Neuronal stem cell (in vitro differentiated cells): Measurements from ENCODE around the gene SLC12A6.

Experiments
- DNase-seq: peaks from one replicate; pipeline ENCODE4 v3.0.0-alpha.2; 2013; ENCODE audit warnings: low spot score
- H2AFZ ChIP-seq: one replicate; pipeline ENCODE4 v1.6.1; 2013; ENCODE audit warnings: mild to moderate bottlenecking, low read length, inconsistent platforms
- H2AK5ac ChIP-seq: 2 replicates; pipeline ENCODE4 v1.6.1; 2013; ENCODE audit warnings: low read depth, mild to moderate bottlenecking, inconsistent platforms, low read length, moderate library complexity, mixed read lengths
- H2BK120ac ChIP-seq: 2 replicates; pipeline ENCODE4 v1.6.1; 2013; ENCODE audit warnings: low read depth, mild to moderate bottlenecking, inconsistent platforms, low read length, moderate library complexity, mixed read lengths
- H2BK12ac ChIP-seq: one replicate; pipeline ENCODE4 v1.6.1; 2013; ENCODE audit warnings: low read length, inconsistent platforms
- H2BK15ac ChIP-seq: 2 replicates; pipeline ENCODE4 v1.6.1; 2013; ENCODE audit warnings: mild to moderate bottlenecking, low read length, inconsistent platforms, mixed read lengths
- H2BK5ac ChIP-seq: one replicate; pipeline ENCODE4 v1.6.1; 2013; ENCODE audit warnings: inconsistent platforms, mild to moderate bottlenecking, low read length, moderate library complexity
- H3K14ac ChIP-seq: one replicate; pipeline ENCODE4 v1.6.1; 2013; ENCODE audit warnings: low read length, inconsistent platforms
- H3K18ac ChIP-seq: 2 replicates; pipeline ENCODE4 v1.6.1; 2013; ENCODE audit warnings: low read length, inconsistent platforms
- H3K23ac ChIP-seq: 2 replicates; pipeline ENCODE4 v1.6.1; 2013; ENCODE audit warnings: low read depth, mild to moderate bottlenecking, mixed read lengths, low read length, inconsistent platforms; ENCODE audit not compliant: poor library complexity
- H3K27ac ChIP-seq: replicated peaks from 3 replicates; pipeline ENCODE4 v1.5.1; 2013; ENCODE audit warnings: low read length, inconsistent platforms
- H3K27me3 ChIP-seq, 3 experiments: 2 replicates each; pipeline ENCODE4 v1.6.1; 2013; ENCODE audit warnings: low read length in 3 of 3, mild to moderate bottlenecking in 2 of 3, inconsistent platforms in 1 of 3, low read depth in 1 of 3, mixed read lengths in 1 of 3, moderate library complexity in 1 of 3; ENCODE audit not compliant: control insufficient read depth in 3 of 3, insufficient read depth in 3 of 3
- H3K36me3 ChIP-seq, 2 donors: replicated peaks in 1 of 2; 2 replicates each; pipeline ENCODE4 v1.6.1; 2013; ENCODE audit warnings: low read length in 2 of 2; ENCODE audit not compliant: control insufficient read depth in 2 of 2, insufficient read depth in 2 of 2
- H3K4ac ChIP-seq: 2 replicates; pipeline ENCODE4 v1.6.1; 2013; ENCODE audit warnings: inconsistent platforms, mild to moderate bottlenecking, low read length, moderate library complexity
- H3K4me1 ChIP-seq, 2 donors: 1 replicate in 1 of 2; 2 replicates in 1 of 2; pipeline ENCODE4 v1.6.1; 2013; ENCODE audit warnings: low read length in 2 of 2, low read depth in 1 of 2; ENCODE audit not compliant: control insufficient read depth in 2 of 2, insufficient read depth in 1 of 2
- H3K4me2 ChIP-seq: one replicate; pipeline ENCODE4 v1.6.1; 2013; ENCODE audit warnings: mild to moderate bottlenecking, low read length, inconsistent platforms; ENCODE audit not compliant: insufficient read depth, poor library complexity, severe bottlenecking
- H3K4me3 ChIP-seq, 2 donors: 2 replicates each; pipeline ENCODE4 v1.5.1; 2013; ENCODE audit warnings: low read length in 2 of 2, mild to moderate bottlenecking in 2 of 2, inconsistent platforms in 1 of 2, moderate library complexity in 1 of 2
- H3K79me1 ChIP-seq: one replicate; pipeline ENCODE4 v1.6.1; 2013; ENCODE audit warnings: low read depth, mild to moderate bottlenecking, inconsistent platforms, low read length, moderate library complexity
- H3K9ac ChIP-seq: one replicate; pipeline ENCODE4 v1.6.1; 2013; ENCODE audit warnings: mild to moderate bottlenecking, low read depth, low read length, inconsistent platforms; ENCODE audit not compliant: poor library complexity
- H3K9me3 ChIP-seq, 2 donors: replicated peaks in 1 of 2; 2 replicates each; pipeline versions ENCODE3 to v1.6.1; 2013; ENCODE audit warnings: low read length in 2 of 2, mild to moderate bottlenecking in 2 of 2, inconsistent platforms in 1 of 2, low read depth in 1 of 2, mixed read lengths in 1 of 2, moderate library complexity in 1 of 2; ENCODE audit not compliant: control insufficient read depth in 2 of 2, insufficient read depth in 1 of 2
- H4K8ac ChIP-seq: one replicate; pipeline ENCODE4 v1.6.1; 2013; ENCODE audit warnings: low read depth, mild to moderate bottlenecking, inconsistent platforms, low read length, moderate library complexity
- H4K91ac ChIP-seq: one replicate; pipeline ENCODE4 v1.6.1; 2013; ENCODE audit warnings: low read length, low read depth, mild to moderate bottlenecking, inconsistent platforms; ENCODE audit not compliant: poor library complexity
- WGBS, 2 donors: extraction: QIAGEN DNeasy Blood & Tissue Kit; methylation state at CpG; one replicate each; pipeline ENCODE4 v1.1.7; 2013; ENCODE audit warnings: missing lambda C conversion rate in 2 of 2, mixed read lengths in 1 of 2; ENCODE audit not compliant: insufficient read length in 2 of 2, insufficient replicate concordance in 1 of 2; ENCODE audit errors: extremely low coverage in 2 of 2; 5-methylcytosine and 5-hydroxymethylcytosine counted together

SLC12A6 gene

DNA sequence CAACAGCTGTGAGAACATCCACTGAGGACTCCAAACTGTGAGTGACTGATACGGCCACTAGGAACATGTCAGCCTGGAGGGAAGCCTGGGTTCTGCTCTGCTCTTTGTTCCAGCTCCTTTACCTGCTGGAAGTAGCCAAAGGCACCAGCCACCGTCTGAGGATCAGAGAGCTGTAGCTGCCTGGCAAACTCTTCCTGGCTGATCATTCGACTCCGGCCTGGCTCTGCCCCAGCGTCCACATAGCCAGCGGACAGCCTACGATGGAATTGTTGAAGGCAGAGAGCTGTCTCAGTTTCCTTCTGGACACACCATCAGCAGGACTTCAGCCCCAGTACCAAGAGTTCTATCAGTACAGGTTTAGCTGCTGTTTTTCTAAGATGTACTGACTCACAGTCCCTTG, 23.7 kb upstream of the SLC12A6 start:
- Histone ChIP-seq H2BK120ac (no peak overlapping the region), H3K4me3 (no peak overlapping the region), H3K4me2 (no peak overlapping the region), H3K4me1 (peaks cover 6 to 8% of the 10 kb centered on the region in 2 donors), H3K9ac (no peak overlapping the region), H3K27ac (no peak overlapping the region), H4K8ac (no peak overlapping the region), H2BK5ac (no peak overlapping the region), H4K91ac (no peak overlapping the region), H3K9me3 (peaks cover 0 to 1% of the 10 kb centered on the region in 2 donors), H2BK12ac (peak overlapping the region; percentile 34), H2AK5ac (no peak overlapping the region), H3K18ac (no peak overlapping the region), H3K27me3 (no peaks in the 10 kb centered on the region), H3K4ac (no peak overlapping the region), H2BK15ac (no peak overlapping the region), H2AFZ (no peak overlapping the region), H3K36me3 (peaks cover 39 to 72% of the 10 kb centered on the region in 2 donors), H3K14ac (no peak overlapping the region), H3K23ac (no peak overlapping the region), H3K79me1 (peaks cover 4% of the 10 kb centered on the region)
- no CpG with 5 or more reads among the region's 7 CpGs for WGBS, 2 donors
- no peak for DNase-seq

DNA sequence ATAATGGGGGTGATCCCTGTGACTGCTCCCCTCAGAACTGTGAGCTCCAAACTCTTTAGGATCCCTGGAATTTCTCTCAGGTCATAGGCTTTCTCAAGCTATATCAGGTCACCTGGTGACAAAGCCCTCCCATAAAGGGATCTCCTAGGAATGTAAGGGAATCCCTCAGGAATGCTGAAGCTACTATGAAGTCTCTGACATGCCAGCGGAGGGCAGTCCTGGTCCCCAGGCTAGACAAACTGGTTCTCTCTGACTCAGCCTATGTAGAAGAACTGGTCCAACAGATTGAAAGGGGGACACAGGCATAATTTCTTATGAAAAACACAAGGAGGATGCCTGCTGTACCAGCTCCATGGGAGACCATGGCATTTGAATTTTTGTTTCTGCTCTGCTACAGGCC, 22.7 kb upstream of the SLC12A6 start:
- H3K27me3 ChIP-seq: no peaks in the 10 kb centered on the region
- H3K4me2 ChIP-seq: no peak overlapping the region
- H2AK5ac ChIP-seq: no peak overlapping the region
- H3K18ac ChIP-seq: no peak overlapping the region
- no peak overlapping the region for H3K14ac ChIP-seq
- H2AFZ ChIP-seq: no peak overlapping the region
- H2BK5ac ChIP-seq: no peak overlapping the region
- no peak overlapping the region for H3K9ac ChIP-seq
- no peak overlapping the region for H2BK120ac ChIP-seq
- no peak for DNase-seq
- no peak overlapping the region for H4K8ac ChIP-seq
- peaks cover 0 to 1% of the 10 kb centered on the region in 2 donors for H3K9me3 ChIP-seq
- H3K27ac ChIP-seq: no peak overlapping the region
- no peak overlapping the region for H3K23ac ChIP-seq
- peaks cover 46 to 77% of the 10 kb centered on the region in 2 donors for H3K36me3 ChIP-seq
- no peak overlapping the region for H3K4me3 ChIP-seq
- WGBS, 2 donors: no CpG with 5 or more reads among the region's 1 CpG
- no peak overlapping the region for H3K4ac ChIP-seq
- H3K79me1 ChIP-seq: peaks cover 2% of the 10 kb centered on the region
- no peak overlapping the region for H4K91ac ChIP-seq
- H2BK12ac ChIP-seq: no peak overlapping the region
- no peak overlapping the region for H2BK15ac ChIP-seq
- H3K4me1 ChIP-seq: no peaks in the 10 kb centered on the region

GRCh38 chr15:34359416-34359815, 21.8 kb upstream of the SLC12A6 start:
- Histone ChIP-seq H2AK5ac (no peak overlapping the region), H3K9ac (peak overlapping the region; percentile 50), H3K14ac (no peak overlapping the region), H2BK12ac (no peak overlapping the region), H2AFZ (no peak overlapping the region), H3K9me3 (no peaks in the 10 kb centered on the region), H3K4ac (no peak overlapping the region), H3K4me1 (no peaks in the 10 kb centered on the region), H2BK120ac (peak overlapping the region; percentile 52), H2BK5ac (no peak overlapping the region), H3K79me1 (no peaks in the 10 kb centered on the region), H4K91ac (no peak overlapping the region), H3K27me3 (no peaks in the 10 kb centered on the region), H3K4me2 (no peak overlapping the region), H3K4me3 (no peak overlapping the region), H3K27ac (no peak overlapping the region), H4K8ac (no peak overlapping the region), H3K36me3 (peaks cover 48 to 77% of the 10 kb centered on the region in 2 donors), H2BK15ac (no peak overlapping the region), H3K18ac (no peak overlapping the region), H3K23ac (peak overlapping the region; percentile 38)
- no peak for DNase-seq
- no CpG with 5 or more reads among the region's 3 CpGs for WGBS, 2 donors

- Histone ChIP-seq H3K4me3 (no peak overlapping the region), H4K8ac (no peak overlapping the region), H4K91ac (no peak overlapping the region), H3K27ac (no peak overlapping the region), H3K4me1 (no peaks in the 10 kb centered on the region), H2AFZ (no peak overlapping the region), H3K14ac (no peak overlapping the region), H3K27me3 (no peaks in the 10 kb centered on the region), H2BK12ac (no peak overlapping the region), H3K4me2 (no peak overlapping the region), H3K36me3 (peaks cover 48 to 75% of the 10 kb centered on the region in 2 donors), H3K79me1 (no peaks in the 10 kb centered on the region), H3K18ac (no peak overlapping the region), H3K4ac (no peak overlapping the region), H3K23ac (no peak overlapping the region), H2BK5ac (no peak overlapping the region), H2AK5ac (no peak overlapping the region), H2BK15ac (no peak overlapping the region), H2BK120ac (no peak overlapping the region), H3K9ac (no peak overlapping the region), H3K9me3 (no peaks in the 10 kb centered on the region)
- DNase-seq: no peak
- no CpG with 5 or more reads among the region's 4 CpGs for WGBS, 2 donors
These were observed 21.4 kb upstream of the SLC12A6 start for GRCh38 chr15:34358948-34359347.
